HG02852 (cell line): ENCODE results near the gene RTRAF.

Experiments used
- ATAC-seq: cut with Tn5 transposase; IDR thresholded peaks from one replicate; pipeline ENCODE4 v1.9.1; 2021; ENCODE audit warnings: mild to moderate bottlenecking, moderate library complexity; ENCODE audit not compliant: unreplicated experiment

RTRAF gene

DNA sequence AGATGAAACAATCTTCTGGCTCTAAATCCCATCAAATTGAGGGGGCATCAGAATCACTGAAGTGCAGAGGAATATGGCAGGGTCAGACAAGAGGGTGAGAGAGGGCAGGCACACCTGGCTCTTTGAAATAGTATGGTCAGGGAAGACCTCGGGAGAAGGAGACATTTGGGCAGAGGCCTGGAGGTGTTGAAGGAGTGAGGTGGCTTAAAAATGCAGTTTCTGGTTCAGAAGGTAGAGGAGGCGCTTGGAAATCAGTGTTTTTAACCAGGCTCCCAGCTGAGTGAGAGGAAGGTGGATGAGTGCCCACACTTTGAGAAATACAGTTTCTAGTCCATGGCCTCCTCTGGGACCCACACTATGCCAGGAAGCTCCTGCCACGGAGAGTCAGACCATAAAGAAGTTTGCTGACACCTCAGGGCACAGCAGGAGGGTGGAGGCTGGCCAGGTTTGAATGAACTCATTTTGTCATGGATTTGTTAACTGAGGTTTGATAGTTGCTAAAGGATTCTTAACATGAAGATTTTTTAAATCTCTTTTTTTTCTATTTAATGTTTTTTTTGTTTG, 59.4 kb downstream of the RTRAF start:
- no peak for ATAC-seq

DNA sequence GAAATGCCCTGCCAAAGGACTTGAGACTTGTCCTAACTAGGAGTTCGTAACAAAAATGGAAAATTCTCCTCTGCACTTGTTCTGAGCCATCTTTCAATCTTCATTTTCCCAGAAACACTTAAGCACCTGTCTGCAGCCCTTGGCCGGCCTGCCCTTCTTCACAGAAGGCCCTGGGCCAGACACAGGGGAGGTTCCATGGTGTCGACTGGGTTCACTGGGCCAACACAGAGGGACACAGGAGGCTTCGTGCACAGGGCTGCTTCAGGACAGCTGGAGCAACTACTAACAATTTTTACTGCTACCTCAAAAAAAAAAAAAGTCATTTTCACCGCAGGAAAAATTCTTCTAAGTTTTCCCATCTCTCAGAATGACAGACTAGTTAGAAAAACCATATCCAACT, 59.9 kb downstream of the RTRAF start:
- no peak for ATAC-seq

DNA sequence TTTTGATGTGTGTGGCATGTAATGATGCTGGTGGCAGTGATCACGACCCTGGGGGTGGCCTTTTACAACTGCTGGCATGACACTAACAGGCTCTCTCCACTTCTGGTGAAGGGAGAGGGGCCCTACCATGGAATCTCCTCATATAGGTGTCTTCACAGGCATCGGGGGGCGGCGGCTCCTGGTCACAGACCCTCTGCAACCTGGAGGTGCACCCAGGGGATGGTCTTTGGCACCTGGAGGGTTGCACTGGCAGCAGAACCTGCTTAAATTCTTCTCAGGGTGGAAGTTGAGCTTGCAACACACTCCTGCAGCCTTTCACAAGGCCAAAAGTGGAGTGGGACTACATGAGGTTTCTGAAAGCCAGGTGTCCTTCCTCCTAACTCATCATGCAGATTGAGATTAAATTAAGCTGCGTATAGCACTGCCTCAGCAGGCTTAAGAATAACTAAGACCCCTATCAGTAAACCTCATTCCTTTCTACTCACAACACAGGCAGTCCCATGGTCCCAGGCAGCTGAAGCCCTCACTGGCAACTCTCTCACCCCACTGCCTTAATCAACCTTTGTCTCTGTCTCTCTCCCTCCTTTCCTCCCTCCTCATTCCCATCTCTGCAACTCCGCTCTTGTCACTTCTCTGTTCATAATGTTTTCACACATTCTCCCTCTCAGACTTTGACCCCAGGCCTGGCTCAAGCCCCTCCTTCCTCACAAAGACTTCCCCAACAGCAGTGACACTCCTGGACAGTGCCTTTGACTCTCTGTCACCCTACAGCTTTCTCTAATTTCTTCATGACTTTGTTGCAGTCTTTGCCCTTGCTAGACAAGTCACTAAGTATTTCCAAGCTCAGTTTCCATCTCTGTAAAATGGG, 60.6 kb downstream of the RTRAF start:
- no peak for ATAC-seq

DNA sequence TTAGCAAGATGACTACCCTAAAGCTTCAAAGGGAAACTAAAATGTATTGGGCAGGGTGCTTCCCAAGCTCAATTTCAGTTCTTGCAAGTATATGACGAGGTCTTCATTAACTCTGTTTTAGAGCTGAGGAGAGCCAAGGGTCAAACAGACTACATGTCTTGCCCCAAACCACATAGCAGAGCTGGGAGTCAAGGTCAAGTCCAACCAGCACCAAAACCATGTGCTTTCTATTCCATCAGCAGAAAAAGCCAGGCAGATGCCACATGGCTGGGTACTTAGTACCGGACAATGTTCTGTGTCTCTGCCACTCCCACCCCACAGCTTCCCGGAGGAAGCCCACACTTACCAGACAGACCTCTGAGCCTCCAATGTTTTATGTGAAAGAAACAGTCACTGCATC, 61.9 kb downstream of the RTRAF start:
- ATAC-seq = no peak

DNA sequence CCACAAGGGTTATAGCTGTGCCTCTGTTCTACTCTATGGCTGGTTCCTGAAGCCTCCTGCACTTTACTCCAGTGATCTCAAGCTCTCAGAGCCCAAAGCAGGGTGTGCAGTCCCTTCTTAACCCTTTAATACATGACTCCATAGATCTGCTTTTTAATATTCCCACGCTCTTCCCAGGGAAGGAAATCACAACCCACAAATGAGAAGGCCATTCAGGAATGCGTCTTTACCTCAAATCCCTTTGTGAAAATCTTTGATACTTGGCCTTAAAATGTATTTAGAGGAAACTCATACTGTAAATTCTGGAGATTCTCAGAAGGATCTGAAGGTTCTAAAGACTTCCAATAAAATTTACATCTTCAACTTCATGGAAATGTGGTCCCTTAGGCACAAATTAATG, 62.5 kb downstream of the RTRAF start:
- ATAC-seq = no peak

DNA sequence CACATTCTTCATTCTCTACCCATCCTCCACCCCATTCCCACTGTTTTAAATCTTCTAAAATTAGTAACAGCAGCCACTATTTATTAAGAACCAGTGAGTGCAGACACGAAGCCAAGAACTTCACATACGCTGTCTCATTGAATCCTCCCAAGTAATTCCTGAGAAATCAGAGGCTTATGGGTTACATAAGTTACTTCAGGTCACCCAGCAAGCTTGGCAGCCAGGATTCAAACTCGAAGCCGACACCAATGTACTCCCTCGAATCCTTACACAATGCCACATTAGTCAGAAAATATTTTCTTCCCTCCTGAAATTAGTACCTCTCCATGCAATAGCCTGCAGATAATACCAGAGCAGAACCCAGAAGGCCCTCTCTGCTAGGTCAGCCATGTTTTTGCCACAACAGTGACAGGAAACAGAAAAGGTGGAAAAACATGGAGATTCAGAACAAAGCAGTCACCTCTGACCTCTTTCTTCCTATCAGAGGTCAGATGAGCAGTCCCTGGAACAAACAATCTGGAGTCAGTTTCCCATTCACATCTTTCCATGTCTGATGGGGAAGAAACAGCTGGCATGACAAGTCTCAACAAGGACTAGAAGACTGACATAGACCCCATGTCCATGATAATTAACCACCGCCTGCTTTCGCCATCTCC, 63.1 kb downstream of the RTRAF start:
- no peak for ATAC-seq

DNA sequence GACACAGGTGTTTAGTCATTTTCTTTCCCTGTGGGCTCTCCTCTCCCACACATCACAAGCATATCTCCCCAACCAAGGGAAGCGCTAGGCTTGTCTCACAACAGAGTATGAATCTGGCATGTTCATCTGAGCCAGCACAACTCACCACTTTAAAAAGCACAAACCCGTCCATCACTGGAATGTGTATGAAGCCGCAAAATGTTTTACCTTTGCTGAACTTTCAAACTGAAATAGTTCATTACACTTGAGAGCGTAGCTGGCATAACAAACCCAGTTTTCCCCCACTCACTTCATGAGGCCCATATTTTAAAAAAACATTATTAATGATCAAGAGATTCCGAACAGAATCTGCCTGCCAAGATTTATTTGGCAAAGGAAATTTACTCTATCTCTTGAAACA, 63.7 kb downstream of the RTRAF start:
- no peak for ATAC-seq

DNA sequence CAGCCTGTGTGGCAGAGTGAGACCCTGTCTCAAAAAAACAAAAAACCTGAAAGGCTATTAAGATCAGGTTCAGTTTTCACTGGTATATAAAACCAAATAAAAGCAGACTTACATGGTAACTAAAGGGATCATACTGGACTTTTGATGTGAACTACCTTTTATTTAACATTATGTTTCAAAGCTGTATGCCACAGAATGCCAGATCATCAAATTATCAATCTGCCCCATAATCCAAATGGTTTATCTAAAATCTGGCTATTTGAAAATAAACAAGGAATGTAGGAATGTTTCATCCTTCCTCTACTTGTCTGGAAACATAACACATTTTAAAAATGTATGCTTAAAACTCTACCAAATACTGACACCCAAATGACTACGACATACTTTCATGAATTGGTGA, 65.3 kb downstream of the RTRAF start:
- no peak for ATAC-seq

DNA sequence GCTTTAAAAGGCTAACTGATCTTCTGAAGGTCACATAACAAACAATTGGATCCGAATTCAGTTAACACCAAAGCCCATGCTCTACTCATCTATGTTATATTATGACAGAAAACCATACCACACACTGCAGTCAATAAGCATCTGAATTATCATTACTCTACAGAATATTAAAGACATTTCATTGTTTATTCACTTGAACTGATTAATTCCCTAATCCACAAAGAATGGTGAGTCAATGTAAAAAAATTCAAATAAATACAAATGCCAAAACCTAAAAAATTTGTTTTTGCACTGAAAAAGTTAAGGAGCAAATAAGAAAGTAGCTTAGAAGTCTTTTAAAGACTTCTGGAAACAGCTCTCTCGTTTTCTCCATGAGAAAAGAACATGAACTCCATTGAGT, 65.8 kb downstream of the RTRAF start:
- no peak for ATAC-seq

DNA sequence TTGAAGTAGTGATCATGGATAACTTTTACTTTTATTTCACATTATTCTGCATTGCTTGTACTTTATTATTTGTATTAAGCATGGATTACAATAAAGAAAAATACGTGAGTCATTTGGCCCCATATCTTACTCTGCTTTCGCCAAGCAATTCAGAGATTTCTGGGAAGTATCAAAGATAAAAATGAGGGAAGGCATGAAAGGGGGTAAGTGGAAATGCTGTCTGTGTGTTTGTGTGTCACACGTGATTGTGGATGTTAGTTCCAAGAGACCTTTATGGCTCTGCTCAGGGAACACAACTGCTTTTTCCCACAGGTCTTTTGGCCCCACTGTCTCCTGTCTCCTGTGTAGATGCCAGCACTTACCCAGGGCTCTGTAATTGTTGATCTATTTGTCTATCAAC, 69.0 kb downstream of the RTRAF start:
- no peak for ATAC-seq

DNA sequence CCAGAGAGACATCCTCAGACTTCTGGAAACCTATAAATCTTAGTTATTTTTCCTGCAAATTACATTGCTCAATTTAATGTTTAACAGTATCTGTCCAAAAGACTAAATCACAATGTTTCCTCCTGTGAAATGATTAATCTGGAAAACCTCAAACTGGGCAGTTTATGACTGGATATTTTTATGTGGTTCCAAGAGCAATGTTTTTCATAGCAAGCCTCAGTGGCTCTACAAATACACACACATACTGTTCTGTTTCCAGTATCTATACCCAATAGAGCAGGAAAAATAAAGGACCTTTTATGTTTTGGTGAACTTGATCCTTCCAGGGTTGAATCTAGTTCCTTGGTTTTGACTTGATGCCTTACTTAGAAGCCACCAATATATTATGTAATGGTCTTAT, 70.3 kb downstream of the RTRAF start:
- ATAC-seq = no peak

DNA sequence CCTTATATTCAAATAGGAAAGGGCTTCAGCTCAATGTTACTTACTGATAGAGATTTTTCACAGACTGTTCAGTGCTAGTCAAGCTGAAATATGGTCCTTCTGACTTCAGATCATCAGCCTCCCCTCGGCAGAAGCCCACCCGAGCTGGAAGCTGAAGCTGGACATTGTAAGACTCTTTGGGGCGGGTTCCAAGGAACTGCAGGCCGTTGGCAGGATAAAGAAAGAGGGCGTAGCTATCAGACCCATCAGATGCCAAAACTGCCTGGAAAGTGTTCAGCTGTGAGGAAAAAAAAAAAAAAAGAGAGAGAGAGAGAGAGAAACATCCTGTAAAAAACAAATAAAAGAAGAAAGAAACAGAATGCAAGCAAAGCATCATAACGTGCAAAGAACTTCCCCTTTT, 70.7 kb downstream of the RTRAF start:
- ATAC-seq = no peak
